HCT116 (cell line): Measurements from ENCODE around the gene THOC2. TPM values are rescaled to one million over a fixed set of nuclear protein-coding genes. Genes with fewer than 3 reads are reported as not detected.
"Not testable (repeated sequence)": the region's sequence is repeated elsewhere in the genome, so short reads cannot be mapped to it uniquely, and the experiment has no call there.

Experiments used
- ATAC-seq: fragments of 200-7000 bp; cut with Tn5 transposase; 2 replicates; pipeline ENCODE4 v1.9.1; 2020; ENCODE audit warnings: mild to moderate bottlenecking, moderate library complexity
- BruUV-seq: library from RNA; stranded (reverse); fragments of 400-500 nt; replicated peaks from 2 replicates; lab custom pipeline; 2021; lab: Mats Ljungman, UMichigan
- CTCF ChIA-PET: fragments of 300-600 bp; sonication (Branson Sonifier 250); formaldehyde crosslinking; loops from one replicate; lab custom pipeline; 2021; ENCODE audit warnings: antibody characterized with exemption; lab: Charles Lee
- POLR2A ChIA-PET: fragments of 300-600, 350-600 bp; sonication (Branson Sonifier 250); formaldehyde crosslinking; loops from one replicate; lab custom pipeline; 2021; ENCODE audit warnings: antibody characterized with exemption; lab: Charles Lee
- RAD21 ChIA-PET, 2 experiments: fragments of 300-600 bp; sonication (Branson Sonifier 250); formaldehyde crosslinking; loops; one replicate each; lab custom pipeline; 2023; ENCODE audit warnings: low total read pairs in 2 of 2; ENCODE audit not compliant: uncharacterized antibody in 2 of 2, unreplicated experiment in 2 of 2, low non-redundant PET in 1 of 2; lab: Charles Lee
- DNase-seq: peaks from one replicate; pipeline ENCODE4 v3.0.0-alpha.2; 2010; ENCODE audit warnings: low read depth, low spot score
- H2AFZ ChIP-seq: fragments of 200-600 bp; shearing (Covaris generic), sonication (generic); 2 replicates; pipeline ENCODE4 v1.6.1; 2017; ENCODE audit warnings: low read depth, mixed run types, mixed read lengths, antibody characterized with exemption, low read length; ENCODE audit not compliant: poor library complexity, severe bottlenecking
- H3K27ac ChIP-seq: 2 replicates; pipeline ENCODE4 v1.5.1; 2012; ENCODE audit warnings: low read depth, low read length
- H3K27me3 ChIP-seq: fragments of 200-600 bp; sonication (generic); 2 replicates; pipeline ENCODE4 v1.6.1; 2016; ENCODE audit warnings: mixed run types, low read length, mixed read lengths; ENCODE audit not compliant: insufficient read depth
- H3K36me3 ChIP-seq, 2 experiments: fragments of 200-500 bp in 1 of 2; fragments of 200-600 bp in 1 of 2; sonication (Bioruptor generic) in 1 of 2; sonication (generic) in 1 of 2; 2 replicates each; pipeline versions ENCODE4 v1.5.1 to v1.6.1; 2014 to 2016; ENCODE audit warnings: low read length in 2 of 2, inconsistent platforms in 1 of 2, mixed read lengths in 1 of 2, mixed run types in 1 of 2; ENCODE audit not compliant: insufficient read depth in 2 of 2, control insufficient read depth in 1 of 2
- H3K4me1 ChIP-seq, 2 experiments: fragments of 200-600 bp in 1 of 2; sonication (generic) in 1 of 2; 2 replicates each; pipeline versions ENCODE4 v1.5.1 to v1.6.1; 2012 to 2017; ENCODE audit warnings: low read length in 2 of 2, inconsistent platforms in 1 of 2, mild to moderate bottlenecking in 1 of 2, mixed read lengths in 1 of 2, mixed run types in 1 of 2, moderate library complexity in 1 of 2; ENCODE audit not compliant: insufficient read depth in 2 of 2, control insufficient read depth in 1 of 2
- H3K4me2 ChIP-seq: fragments of 200-600 bp; sonication (generic); 2 replicates; pipeline ENCODE4 v1.6.1; 2017; ENCODE audit warnings: mixed run types, low read length, mixed read lengths
- H3K4me3 ChIP-seq, 2 experiments: fragments of 200-600 bp in 1 of 2; sonication (generic) in 1 of 2; replicated peaks in 1 of 2; 2 replicates each; pipeline ENCODE4 v1.5.1; 2011 to 2016; ENCODE audit warnings: low read length in 2 of 2, control low read depth in 1 of 2, low read depth in 1 of 2, mild to moderate bottlenecking in 1 of 2, mixed read lengths in 1 of 2, mixed run types in 1 of 2
- H3K79me2 ChIP-seq: fragments of 200-600 bp; sonication (generic); 2 replicates; pipeline ENCODE4 v1.6.1; 2017; ENCODE audit warnings: mild to moderate bottlenecking, mixed run types, low read length, moderate library complexity, mixed read lengths; ENCODE audit not compliant: insufficient read depth
- H3K9ac ChIP-seq: fragments of 200-600 bp; sonication (generic); 2 replicates; pipeline ENCODE4 v1.6.1; 2016; ENCODE audit warnings: low read length, mixed read lengths
- H3K9me2 ChIP-seq: fragments of 200-600 bp; sonication (generic), shearing (Covaris generic); 2 replicates; pipeline ENCODE4 v1.6.1; 2017; ENCODE audit warnings: mixed run types, mild to moderate bottlenecking, moderate library complexity; ENCODE audit not compliant: insufficient read depth
- H3K9me3 ChIP-seq, 2 experiments: fragments of 200-500 bp in 1 of 2; fragments of 200-600 bp in 1 of 2; sonication (Bioruptor generic) in 1 of 2; sonication (generic) in 1 of 2; 2 replicates each; pipeline ENCODE4 v1.6.1; 2014 to 2017; ENCODE audit warnings: low read length in 2 of 2, mixed read lengths in 2 of 2, inconsistent platforms in 1 of 2, low read depth in 1 of 2, mild to moderate bottlenecking in 1 of 2, mixed run types in 1 of 2, moderate library complexity in 1 of 2; ENCODE audit not compliant: control insufficient read depth in 1 of 2, insufficient read depth in 1 of 2
- H4K20me1 ChIP-seq: fragments of 200-600 bp; sonication (generic), shearing (Covaris generic); 2 replicates; pipeline ENCODE4 v1.6.1; 2017; ENCODE audit warnings: mixed run types, mild to moderate bottlenecking, moderate library complexity; ENCODE audit not compliant: insufficient read depth
- intact Hi-C: fragments of 100-400 bp; cut with micrococcal nuclease; formaldehyde crosslinking; loops from 2 replicates; pipeline ENCODE4 v1.10.0; 2022
- total RNA-seq: library from RNA; stranded (reverse); gene quantifications from one replicate; pipeline ENCODE4 v1.2.1, GENCODE V29; 2021; ENCODE audit not compliant: unreplicated experiment

The THOC2 gene
- total RNA-seq, 1 experiment from 2014 or later: 85.3 TPM

DNA sequence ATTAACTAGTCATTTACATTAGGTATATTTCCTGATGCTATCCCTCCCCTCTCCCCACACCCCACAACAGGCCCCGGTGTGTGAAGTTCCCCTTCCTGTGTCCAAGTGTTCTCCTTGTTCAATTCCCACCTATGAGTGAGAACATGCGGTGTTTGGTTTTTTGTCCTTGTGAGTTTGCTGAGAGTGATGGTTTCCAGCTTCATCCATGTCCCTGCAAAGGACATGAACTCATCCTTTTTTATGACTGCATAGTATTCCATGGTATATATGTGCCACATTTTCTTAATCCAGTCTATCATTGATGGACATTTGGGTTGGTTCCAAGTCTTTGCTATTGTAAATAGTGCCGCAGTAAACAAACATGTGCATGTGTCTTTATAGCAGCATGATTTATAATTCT, 69.1 kb downstream of the THOC2 start:
- H3K9me2 ChIP-seq, DNase-seq, H3K27me3 ChIP-seq, CTCF ChIA-PET, H3K4me2 ChIP-seq, H3K9ac ChIP-seq, intact Hi-C loops, POLR2A ChIA-PET, H3K36me3 ChIP-seq, BruUV-seq, RAD21 ChIA-PET, H3K4me1 ChIP-seq, H3K9me3 ChIP-seq, H4K20me1 ChIP-seq, ATAC-seq, H3K27ac ChIP-seq, H2AFZ ChIP-seq, H3K4me3 ChIP-seq: not testable (repeated sequence)
- peaks cover 33% of the 10 kb centered on the region for H3K79me2 ChIP-seq

DNA sequence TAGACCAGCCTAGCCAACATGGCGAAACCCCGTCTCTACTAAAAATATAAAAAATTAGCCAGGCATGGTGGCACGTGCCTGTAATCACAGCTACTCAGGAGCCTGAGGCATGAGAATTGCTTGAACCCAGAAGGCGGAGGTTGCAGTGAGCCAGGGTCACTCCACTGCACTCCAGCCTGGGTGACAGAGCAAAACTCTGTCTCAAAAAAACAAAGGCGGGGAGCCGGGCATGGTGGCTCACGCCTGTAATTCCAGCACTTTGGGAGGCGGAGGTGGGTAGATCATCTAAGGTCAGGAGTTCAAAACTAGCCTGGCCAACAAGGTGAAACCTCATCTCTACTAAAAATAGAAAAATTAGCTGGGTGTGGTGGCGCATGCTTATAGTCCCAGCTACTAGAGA, 76.3 kb downstream of the THOC2 start:
- peaks cover 36% of the 10 kb centered on the region for H3K79me2 ChIP-seq
- H3K36me3 ChIP-seq, H3K4me2 ChIP-seq, H3K4me1 ChIP-seq, H3K9me3 ChIP-seq, intact Hi-C loops, POLR2A ChIA-PET, H3K27ac ChIP-seq, CTCF ChIA-PET, RAD21 ChIA-PET, H2AFZ ChIP-seq, H4K20me1 ChIP-seq, H3K27me3 ChIP-seq, ATAC-seq, H3K9ac ChIP-seq, H3K9me2 ChIP-seq, DNase-seq, H3K4me3 ChIP-seq, BruUV-seq: not testable (repeated sequence)

DNA sequence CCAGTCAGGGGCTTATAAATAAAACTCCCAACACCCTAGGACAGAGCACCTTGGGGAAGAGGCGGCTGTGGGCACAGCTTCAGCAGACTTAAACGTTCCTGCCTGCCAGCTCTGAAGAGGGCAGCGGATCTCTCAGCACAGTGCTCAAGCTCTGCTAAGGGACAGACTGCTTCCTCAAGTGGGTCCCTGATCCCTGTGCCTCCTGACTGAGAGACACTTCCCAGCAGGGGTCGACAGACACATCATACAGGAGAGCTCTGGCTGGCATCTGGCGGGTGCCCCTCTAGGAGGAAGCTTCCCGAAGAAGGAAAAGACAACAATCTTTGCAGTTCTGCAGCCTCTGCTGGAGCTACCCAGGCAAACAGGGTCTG, 84.1 kb downstream of the THOC2 start:
- H4K20me1 ChIP-seq, RAD21 ChIA-PET, ATAC-seq, H3K9me3 ChIP-seq, DNase-seq, H3K4me1 ChIP-seq, H3K36me3 ChIP-seq, H2AFZ ChIP-seq, H3K27ac ChIP-seq, H3K4me2 ChIP-seq, BruUV-seq, H3K4me3 ChIP-seq, H3K27me3 ChIP-seq, POLR2A ChIA-PET, H3K9me2 ChIP-seq, H3K9ac ChIP-seq, intact Hi-C loops, CTCF ChIA-PET: not testable (repeated sequence)
- H3K79me2 ChIP-seq: peaks cover 27% of the 10 kb centered on the region
